ENCODE results near the gene XPNPEP1.

The XPNPEP1 gene

DNA sequence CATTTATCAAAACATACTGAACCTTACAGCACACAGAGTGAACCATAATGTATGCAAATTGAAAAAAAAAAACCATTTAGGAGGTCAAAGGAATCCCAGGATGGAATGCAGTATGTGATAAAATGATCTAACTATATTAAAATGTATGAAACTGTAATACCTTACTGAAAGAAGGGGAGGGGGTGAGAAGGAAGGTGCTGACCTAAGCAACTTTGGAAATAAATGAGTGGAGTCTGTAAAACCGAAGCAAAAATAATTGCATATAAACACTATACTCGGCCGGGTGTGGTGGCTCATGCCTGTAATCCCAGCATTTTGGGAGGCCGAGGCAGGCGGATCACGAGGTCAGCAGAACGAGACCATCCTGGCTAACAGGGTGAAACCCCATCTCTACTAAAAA is 69.4 kb downstream of the XPNPEP1 start:
- Histone ChIP-seq H3K9me3 (ENCODE audit: insufficient read depth, low read length) (no peaks in the 10 kb centered on the region), H3K9ac (ENCODE audit: low read length) (no peak overlapping the region), H3K79me2 (ENCODE audit: insufficient read depth, low read length) (no peaks in the 10 kb centered on the region), H3F3A (ENCODE audit: insufficient read depth) (peaks cover 2% of the 10 kb centered on the region; the same call in 1 of the 2 replicates), H3K27ac (ENCODE audit: low read depth, low read length) (no peak overlapping the region), H3K4me2 (ENCODE audit: low read depth, low read length, poor library complexity, severe bottlenecking) (no peak overlapping the region), H3K27me3 (ENCODE audit: low read length) (no peaks in the 10 kb centered on the region), H3K36me3 (ENCODE audit: low read length) (peaks cover 2% of the 10 kb centered on the region; the same call in 1 of the 2 replicates), H3K4me3 (ENCODE audit: insufficient read depth, low read length, poor library complexity, severe bottlenecking) (no peak overlapping the region), H2AFZ (ENCODE audit: low read depth, low read length, severe bottlenecking) (no peak overlapping the region), H3K9me2 (replicated peaks; ENCODE audit: insufficient read depth, low read length) (no peaks in the 10 kb centered on the region), H4K20me1 (ENCODE audit: low read depth, low read length) (no peaks in the 10 kb centered on the region)
- TF ChIP-seq, protein P1, sequence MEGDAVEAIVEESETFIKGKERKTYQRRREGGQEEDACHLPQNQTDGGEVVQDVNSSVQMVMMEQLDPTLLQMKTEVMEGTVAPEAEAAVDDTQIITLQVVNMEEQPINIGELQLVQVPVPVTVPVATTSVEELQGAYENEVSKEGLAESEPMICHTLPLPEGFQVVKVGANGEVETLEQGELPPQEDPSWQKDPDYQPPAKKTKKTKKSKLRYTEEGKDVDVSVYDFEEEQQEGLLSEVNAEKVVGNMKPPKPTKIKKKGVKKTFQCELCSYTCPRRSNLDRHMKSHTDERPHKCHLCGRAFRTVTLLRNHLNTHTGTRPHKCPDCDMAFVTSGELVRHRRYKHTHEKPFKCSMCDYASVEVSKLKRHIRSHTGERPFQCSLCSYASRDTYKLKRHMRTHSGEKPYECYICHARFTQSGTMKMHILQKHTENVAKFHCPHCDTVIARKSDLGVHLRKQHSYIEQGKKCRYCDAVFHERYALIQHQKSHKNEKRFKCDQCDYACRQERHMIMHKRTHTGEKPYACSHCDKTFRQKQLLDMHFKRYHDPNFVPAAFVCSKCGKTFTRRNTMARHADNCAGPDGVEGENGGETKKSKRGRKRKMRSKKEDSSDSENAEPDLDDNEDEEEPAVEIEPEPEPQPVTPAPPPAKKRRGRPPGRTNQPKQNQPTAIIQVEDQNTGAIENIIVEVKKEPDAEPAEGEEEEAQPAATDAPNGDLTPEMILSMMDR (IDR thresholded peaks at IDR 0.05; ENCODE audit: insufficient read depth, low read length, poor library complexity, severe bottlenecking) = no peak
- no peak for TF ChIP-seq EZH2phosphoT487 (conservative IDR thresholded peaks at IDR 0.05; ENCODE audit: low read length)

DNA sequence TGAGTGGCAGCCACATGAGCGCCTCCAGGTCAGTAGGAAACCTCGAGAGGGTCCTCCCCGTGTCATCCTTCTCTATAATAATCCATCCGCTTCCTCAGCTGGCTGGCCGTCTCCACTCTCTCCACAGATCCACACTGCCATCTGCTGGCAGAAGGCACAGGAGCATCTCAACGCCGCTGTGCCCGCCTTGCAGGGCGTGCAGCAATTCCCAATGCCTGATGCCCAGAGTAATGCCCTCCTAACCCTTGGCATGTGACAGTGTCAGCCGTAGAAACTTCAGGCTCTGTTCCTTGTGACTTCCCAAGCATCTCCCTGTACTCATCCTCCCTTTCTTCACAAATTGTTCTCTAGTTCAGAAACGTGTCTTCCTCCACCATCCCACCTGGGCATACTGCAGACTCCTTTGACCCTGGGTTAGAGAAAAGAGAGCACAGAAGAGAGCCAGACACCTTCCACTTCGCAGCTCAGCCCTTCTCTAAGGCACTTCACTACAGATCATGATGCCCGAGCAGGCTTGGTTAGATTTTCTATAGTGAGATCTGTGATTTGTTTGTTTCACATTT is 70.8 kb downstream of the XPNPEP1 start:
- H3K4me3 ChIP-seq (ENCODE audit: insufficient read depth, low read length, poor library complexity, severe bottlenecking) = no peak overlapping the region
- TF ChIP-seq, protein P1 (IDR thresholded peaks at IDR 0.05; ENCODE audit: insufficient read depth, low read length, poor library complexity, severe bottlenecking) = peak; percentile 88
- TF ChIP-seq EZH2phosphoT487 (conservative IDR thresholded peaks at IDR 0.05; ENCODE audit: low read length) = no peak
- H3K9ac ChIP-seq (ENCODE audit: low read length) = no peak overlapping the region

DNA sequence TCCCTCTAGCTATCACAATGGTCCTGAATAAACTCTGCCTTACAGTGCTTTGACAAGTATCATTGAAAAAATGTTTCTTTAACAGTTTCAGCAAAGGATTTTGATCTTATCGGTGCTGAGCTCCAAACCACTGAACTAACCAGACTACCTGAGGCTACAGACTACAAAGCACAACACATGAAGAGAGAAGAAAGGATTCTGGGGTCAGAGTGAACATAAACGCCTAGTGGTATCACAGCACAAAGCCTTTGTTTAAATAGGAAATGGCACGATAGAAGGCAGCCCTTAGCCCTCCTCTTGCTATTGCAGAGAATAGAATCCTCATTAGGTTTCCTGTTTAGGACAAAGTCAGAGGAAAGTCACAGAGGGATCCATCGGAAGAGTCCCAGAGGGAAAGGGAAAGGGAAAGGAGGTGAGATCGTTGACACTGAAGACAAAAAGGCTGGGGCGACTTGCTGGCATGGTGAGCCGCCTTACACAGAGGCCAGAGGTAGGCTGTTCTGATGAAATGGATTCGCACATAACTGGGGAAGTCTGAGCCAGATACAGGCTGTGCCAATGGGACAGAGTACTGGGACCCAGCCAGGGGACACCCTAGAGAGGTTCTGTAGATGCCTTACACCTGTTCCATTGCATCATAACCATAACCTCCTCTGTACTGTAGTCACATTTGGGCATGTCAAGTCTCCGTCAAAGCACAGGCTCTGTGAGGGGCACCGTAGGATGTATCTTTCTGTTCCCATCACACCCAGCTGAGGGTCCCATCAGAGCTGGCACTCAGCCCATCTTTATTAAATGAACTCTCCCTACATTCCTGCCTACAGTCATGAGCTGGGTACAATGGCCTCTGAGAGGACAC is 71.5 kb downstream of the XPNPEP1 start:
- Histone ChIP-seq H2AFZ (ENCODE audit: low read depth, low read length, severe bottlenecking) (no peak overlapping the region), H3F3A (ENCODE audit: insufficient read depth) (no peaks in the 10 kb centered on the region), H4K20me1 (ENCODE audit: low read depth, low read length) (no peaks in the 10 kb centered on the region), H3K9me3 (ENCODE audit: insufficient read depth, low read length) (no peaks in the 10 kb centered on the region), H3K4me3 (ENCODE audit: insufficient read depth, low read length, poor library complexity, severe bottlenecking) (no peak overlapping the region), H3K27me3 (ENCODE audit: low read length) (no peaks in the 10 kb centered on the region), H3K4me2 (ENCODE audit: low read depth, low read length, poor library complexity, severe bottlenecking) (no peak overlapping the region), H3K27ac (ENCODE audit: low read depth, low read length) (no peak overlapping the region), H3K79me2 (ENCODE audit: insufficient read depth, low read length) (no peaks in the 10 kb centered on the region), H3K36me3 (ENCODE audit: low read length) (no peaks in the 10 kb centered on the region), H3K9ac (ENCODE audit: low read length) (no peak overlapping the region), H3K9me2 (replicated peaks; ENCODE audit: insufficient read depth, low read length) (no peaks in the 10 kb centered on the region)
- TF ChIP-seq, protein P1 (IDR thresholded peaks at IDR 0.05; ENCODE audit: insufficient read depth, low read length, poor library complexity, severe bottlenecking) = no peak
- no peak for TF ChIP-seq EZH2phosphoT487 (conservative IDR thresholded peaks at IDR 0.05; ENCODE audit: low read length)

More for the DNA sequence above, 70.8 kb downstream of the XPNPEP1 start:
- Histone ChIP-seq H2AFZ (ENCODE audit: low read depth, low read length, severe bottlenecking) (peak overlapping the region; percentile 2), H3K4me2 (ENCODE audit: low read depth, low read length, poor library complexity, severe bottlenecking) (no peak overlapping the region), H3K9me3 (ENCODE audit: insufficient read depth, low read length) (no peaks in the 10 kb centered on the region), H3K36me3 (ENCODE audit: low read length) (no peaks in the 10 kb centered on the region), H3F3A (ENCODE audit: insufficient read depth) (no peaks in the 10 kb centered on the region), H3K79me2 (ENCODE audit: insufficient read depth, low read length) (no peaks in the 10 kb centered on the region), H4K20me1 (ENCODE audit: low read depth, low read length) (no peaks in the 10 kb centered on the region), H3K27ac (ENCODE audit: low read depth, low read length) (no peak overlapping the region), H3K9me2 (replicated peaks; ENCODE audit: insufficient read depth, low read length) (no peaks in the 10 kb centered on the region), H3K27me3 (ENCODE audit: low read length) (no peaks in the 10 kb centered on the region)

Data from SU-DHL-6 (cell line).